GM19193 (cell line): ENCODE data around the gene TMEM237.

Experiments
- POLR2A ChIP-seq: IDR thresholded peaks from 4 replicates; pipeline ENCODE4 v1.6.1; 2011; ENCODE audit not compliant: insufficient read depth, insufficient read length; ENCODE audit errors: extremely low read depth

The TMEM237 gene

GRCh38 chr2:201643216-201643890 lies at the start of gene TMEM237:
Gene TMEM237, minus strand, starts transcription at chr2:201643503. Its CDS starts 103 bp downstream, at chr2:201643400.
- no peak for TF ChIP-seq POLR2A

GRCh38 chr2:201685156-201685555 lies 41.9 kb upstream of the TMEM237 start:
- no peak for TF ChIP-seq POLR2A

- no peak for TF ChIP-seq POLR2A
These were observed 37.4 kb upstream of the TMEM237 start for GRCh38 chr2:201680743-201681142.

DNA sequence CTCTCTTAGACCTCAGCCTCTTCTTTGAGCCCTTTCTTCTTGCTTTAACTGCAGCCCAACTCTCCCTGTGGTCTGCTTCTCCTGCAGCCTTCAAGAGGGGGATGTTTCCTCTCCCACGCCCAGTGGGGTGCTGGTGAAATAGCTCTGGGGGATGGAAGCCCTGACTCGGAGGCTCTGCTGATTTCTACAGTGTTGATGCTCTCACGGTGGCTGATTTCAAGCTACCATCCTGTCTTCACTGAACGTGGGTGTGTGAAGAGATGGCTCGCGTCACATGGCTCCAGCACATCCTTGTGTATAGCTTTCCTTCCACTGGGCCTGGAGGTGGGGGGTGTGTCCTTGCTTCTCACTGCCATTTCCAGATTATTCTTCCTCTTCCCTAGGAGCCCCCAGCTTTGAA lies 35.1 kb upstream of the TMEM237 start:
- no peak for TF ChIP-seq POLR2A

GRCh38 chr2:201675454-201675853 lies 32.2 kb upstream of the TMEM237 start:
- no peak for TF ChIP-seq POLR2A

DNA sequence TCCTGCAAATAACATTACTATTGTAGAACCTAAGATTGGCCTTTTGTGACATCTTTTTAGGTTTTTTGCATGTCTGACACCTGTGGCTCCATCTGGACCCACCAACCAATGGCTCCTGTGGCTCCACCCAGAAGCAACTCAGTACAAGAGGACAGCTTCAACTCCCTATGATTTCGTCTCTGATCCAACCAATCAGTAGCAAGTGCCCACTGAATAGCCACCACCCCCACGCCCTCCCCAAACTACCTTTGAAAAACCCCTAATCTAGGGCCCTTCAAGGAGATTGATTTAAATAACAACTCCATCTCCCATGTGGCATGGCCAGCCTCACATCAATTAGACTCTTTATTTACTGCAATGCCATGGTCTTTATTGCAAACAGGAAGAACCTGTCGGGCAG lies 31.5 kb upstream of the TMEM237 start:
- no peak for TF ChIP-seq POLR2A

DNA sequence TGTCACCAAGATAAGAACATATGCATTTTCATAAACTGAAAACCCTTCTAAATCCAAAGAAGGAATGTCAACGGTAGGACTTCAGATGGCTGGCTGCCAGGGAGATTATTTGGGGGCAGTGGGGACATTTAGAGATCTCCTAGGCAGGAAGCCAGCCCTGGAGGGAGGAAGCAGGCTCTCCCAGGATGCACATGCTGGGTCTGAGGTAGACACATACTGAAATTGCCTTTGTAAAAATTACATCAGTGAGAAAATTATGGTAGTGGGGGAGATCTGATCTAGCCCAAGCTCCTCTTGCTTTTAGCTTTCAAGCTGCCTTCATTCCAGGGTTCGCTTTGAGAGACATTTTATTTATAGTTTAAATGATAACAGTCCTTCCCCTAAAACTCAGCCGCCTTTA lies 31.0 kb upstream of the TMEM237 start:
- TF ChIP-seq POLR2A: no peak

GRCh38 chr2:201673546-201673945 lies 30.2 kb upstream of the TMEM237 start:
- no peak for TF ChIP-seq POLR2A

- no peak for TF ChIP-seq POLR2A
These were observed 26.6 kb upstream of the TMEM237 start for GRCh38 chr2:201669865-201670264.

GRCh38 chr2:201668402-201668910 lies 25.2 kb upstream of the TMEM237 start:
- TF ChIP-seq POLR2A: no peak

- TF ChIP-seq POLR2A: no peak
These were observed 21.0 kb upstream of the TMEM237 start for GRCh38 chr2:201664334-201664733.

DNA sequence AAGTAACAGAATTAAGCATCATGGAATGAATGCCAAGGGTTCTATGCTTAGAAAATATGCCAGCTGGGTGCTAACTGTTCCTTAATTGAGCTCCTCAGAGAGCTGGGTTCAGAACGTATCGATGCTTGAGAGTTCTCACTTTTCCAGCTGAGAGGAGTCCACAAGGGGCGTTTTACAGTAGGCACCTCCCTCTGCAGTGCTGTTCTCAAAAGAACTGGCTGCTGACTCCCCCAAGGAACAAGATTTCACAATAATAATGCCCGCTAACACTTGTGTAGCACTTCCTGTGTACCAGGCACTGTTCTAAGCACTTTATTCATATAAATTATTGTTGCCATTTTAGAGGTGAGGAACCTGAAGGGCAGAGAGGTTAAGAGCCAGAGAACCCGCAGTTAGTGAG lies 18.1 kb upstream of the TMEM237 start:
- TF ChIP-seq POLR2A: no peak

DNA sequence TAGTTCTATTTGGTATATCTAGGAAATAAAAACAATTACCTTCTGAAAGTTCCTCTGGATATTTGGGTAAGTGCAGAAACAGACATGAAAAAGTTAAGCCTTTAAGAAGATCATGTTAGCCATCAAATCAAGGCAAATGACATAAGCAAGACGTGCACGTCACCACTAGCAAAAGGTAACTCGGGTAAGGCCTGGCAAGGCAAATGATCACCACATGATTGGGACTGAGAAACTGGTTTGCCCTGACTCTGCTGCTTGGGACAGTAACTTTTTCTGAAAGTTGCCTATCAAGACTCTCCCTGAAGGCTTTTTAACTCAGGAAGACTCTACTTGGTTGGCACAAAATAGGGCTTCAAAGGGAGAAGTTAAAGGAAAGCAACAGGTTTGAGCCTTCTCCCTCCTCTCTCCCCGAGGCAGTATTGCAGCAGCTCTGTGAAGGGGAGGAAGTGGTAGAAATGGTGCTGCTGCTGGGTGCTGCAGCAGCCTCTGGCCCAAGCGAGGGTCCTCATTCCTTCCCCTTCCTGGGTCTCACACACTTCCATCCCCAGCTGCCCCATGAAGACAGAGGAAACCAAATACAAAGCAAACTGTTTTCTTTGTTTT lies 17.1 kb upstream of the TMEM237 start:
- no peak for TF ChIP-seq POLR2A

GRCh38 chr2:201656740-201657139 lies 13.4 kb upstream of the TMEM237 start:
- TF ChIP-seq POLR2A: no peak

GRCh38 chr2:201656102-201656501 lies 12.8 kb upstream of the TMEM237 start:
- no peak for TF ChIP-seq POLR2A
